Right renal cortex interstitium (tissue), 3 donors: ENCODE measurements around the gene SMAD1. TPM values are rescaled to one million over a fixed set of nuclear protein-coding genes. Genes with fewer than 3 reads are reported as not detected.
A peak's percentile ranks its signal among the peaks of the same experiment; 100 is the strongest.
"Not testable (repeated sequence)": the region's sequence is repeated elsewhere in the genome, so short reads cannot be mapped to it uniquely, and the experiment has no call there.

ENCODE experiments used
- DNase-seq, 3 donors: peaks; one replicate each; pipeline ENCODE4 v3.0.0-alpha.2; 2013; ENCODE audit warnings: low read depth in 3 of 3, low spot score in 2 of 3
- polyA plus RNA-seq, 3 donors: library from polyadenylated mRNA; unstranded; fragments of 120-200 nt; gene quantifications; one replicate each; pipeline ENCODE4 v1.2.1, GENCODE V29; 2013; ENCODE audit not compliant: insufficient read length in 3 of 3

Gene SMAD1
- polyA plus RNA-seq, 3 donors, result 65.3 to 68.1 (median 65.5) TPM

DNA sequence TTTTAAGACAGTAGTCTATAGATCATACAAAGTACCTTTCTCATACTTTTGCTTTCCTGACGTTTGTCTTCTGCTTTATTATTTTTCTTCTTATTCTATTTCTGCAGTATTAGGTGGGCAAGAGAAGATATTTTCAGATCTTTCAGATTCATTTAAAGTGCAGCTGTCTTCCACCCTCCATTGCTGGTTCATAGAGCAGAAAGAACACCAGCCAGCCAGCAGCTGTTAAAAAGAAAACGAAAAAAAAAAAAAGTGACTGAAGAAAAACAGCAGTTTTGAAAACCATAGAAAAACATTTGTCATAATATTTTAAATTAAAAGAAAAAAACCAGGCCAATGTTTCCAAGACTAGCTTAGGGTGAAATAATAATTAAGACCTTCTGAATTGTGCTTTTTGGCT lies 42.9 kb downstream of the SMAD1 start:
- no peak for DNase-seq

DNA sequence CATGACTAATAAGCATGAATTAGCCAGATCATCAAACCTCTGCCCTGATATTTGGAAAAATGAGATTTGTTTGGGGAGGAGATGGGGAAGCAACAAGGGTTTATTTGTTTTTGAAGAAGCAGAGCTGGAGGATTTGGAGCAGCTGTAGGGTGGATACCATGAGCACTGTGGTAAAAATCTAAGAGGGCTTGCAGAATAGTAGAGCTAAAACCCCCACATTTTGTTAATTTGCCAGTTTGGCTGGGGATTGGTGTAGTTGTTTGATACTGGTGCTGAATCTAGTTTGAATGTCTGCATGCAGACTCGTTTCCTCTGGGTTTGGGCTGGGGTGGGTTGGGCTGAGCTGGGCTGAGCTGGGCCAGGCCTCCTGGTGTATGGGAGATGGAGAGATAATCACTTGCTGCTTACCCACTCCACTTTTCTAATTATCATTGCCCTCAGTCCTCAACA lies 43.7 kb downstream of the SMAD1 start:
- no peak for DNase-seq

DNA sequence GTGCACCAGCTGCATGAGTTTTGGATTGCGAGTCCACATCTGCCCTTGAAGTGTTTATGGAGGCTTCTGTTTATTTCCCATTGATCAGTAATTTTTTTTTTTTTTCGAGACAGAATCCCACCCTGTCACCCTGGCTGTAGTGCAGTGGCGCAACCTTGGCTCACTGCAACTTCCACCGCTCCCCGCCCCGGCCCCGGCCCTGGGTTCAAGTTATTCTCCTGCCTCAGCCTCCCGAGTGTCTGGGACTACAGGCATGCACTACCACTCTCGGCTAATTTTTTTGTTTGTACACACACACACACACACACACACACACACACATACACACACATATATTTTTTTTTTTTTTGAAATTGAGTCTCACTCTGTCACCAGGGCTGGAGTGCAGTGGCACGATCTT lies 46.1 kb downstream of the SMAD1 start:
- no peak for DNase-seq

- DNase-seq, result no peak
Observed at GRCh38 chr4:145528601-145529000, 46.9 kb downstream of the SMAD1 start.

DNA sequence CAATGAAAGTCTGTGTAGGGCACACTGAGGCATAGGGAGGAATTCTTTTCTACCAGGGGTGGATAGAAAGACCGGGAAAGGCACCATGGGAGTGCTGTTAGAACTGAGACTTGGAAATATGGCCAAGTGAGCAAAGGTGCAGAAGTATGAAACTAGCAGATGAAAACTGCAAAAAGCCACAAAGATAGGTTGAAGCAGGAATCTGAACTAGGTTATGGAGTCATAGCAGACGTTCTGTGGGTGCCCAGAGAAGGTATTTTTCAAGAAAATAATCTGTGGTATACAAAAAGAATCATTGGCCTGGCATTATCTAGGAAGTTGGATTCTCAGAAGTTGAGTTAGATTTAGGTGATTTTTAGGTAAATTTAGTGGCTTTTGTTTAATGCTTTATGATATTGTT lies 48.5 kb downstream of the SMAD1 start:
- DNase-seq, result no peak

- DNase-seq, result no peak
Observed at GRCh38 chr4:145530662-145531061, 49.0 kb downstream of the SMAD1 start.

DNA sequence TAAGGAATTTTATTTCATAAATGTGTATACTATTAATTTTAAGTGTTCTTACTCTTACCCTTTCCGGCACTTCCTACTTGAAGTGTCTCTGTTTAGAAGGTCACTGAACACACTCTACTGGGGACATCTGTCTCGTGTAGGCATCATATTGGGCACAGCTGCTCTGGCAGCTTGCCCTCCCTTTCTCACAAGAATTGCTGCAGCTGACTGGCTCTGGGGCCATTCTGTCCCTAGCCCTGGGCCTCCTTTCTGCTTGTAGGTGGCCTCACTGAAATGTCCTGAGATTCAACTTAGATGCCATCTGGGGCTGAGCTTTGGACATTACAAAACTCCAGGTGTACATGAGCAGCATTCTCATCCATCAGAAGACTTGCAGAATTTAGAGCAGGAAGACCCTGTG lies 49.6 kb downstream of the SMAD1 start:
- no peak for DNase-seq

GRCh38 chr4:145531859-145532258 lies 50.2 kb downstream of the SMAD1 start:
- DNase-seq, result no peak

- DNase-seq, result no peak
Observed at GRCh38 chr4:145533001-145533400, 51.3 kb downstream of the SMAD1 start.

DNA sequence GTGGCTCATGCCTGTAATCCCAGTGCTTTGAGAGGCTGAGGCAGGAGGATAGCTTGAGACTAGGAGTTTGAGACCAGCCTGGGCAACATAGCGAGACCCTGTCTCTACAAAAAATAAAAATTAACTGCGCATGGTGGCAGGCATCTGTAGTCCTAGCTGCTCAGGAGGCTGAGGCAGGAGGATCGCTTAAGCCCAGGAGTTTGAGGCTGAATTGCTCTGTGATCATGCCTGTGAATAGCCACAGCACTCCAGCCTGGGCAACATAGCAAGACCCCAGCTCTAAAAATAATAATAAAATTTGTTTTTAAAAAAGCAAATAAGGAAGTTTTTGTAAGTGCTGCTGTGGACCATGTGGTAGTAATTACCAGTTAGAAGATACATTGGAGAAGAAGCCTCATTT lies 51.8 kb downstream of the SMAD1 start:
- DNase-seq, result not testable (repeated sequence)

DNA sequence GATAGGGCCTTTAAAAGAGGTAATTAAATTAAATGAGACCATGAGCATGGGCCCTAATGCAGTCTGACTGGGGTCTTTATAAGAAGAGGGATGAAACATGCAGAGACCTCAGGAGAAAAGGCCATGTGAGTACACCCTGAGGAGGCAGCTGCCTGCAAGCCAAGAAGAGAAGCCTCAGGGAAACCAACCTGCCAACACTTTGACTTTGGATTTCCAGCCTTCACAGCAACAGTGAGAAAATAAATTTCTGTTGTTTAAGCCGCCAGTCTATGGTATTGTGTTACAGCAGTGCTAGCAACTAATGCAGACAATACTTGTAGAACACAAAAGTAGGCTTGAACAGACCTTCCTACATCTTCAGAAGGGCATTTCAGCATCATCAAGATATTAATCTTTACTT lies 52.3 kb downstream of the SMAD1 start:
- no peak for DNase-seq

GRCh38 chr4:145535202-145535601 lies 53.5 kb downstream of the SMAD1 start:
- no peak for DNase-seq

DNA sequence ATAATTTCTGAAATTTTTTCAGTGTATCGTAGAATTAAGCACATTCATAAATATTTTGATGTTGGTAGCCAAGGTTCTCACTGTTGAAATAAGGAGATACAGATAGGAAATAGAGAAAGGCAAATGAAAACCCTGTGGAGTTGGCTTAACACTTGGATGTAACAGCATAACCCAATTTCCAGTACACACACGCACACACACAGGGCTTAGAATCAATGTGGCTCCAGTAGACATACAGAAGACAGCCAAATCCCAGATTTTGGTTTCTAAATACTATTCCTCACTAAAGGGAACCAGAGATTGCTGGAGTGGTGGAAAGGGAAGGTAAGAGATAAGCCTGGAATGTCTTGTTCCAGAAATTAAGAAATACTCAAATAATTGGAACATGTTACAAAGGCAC lies 54.4 kb downstream of the SMAD1 start:
- DNase-seq, result no peak

- no peak for DNase-seq
Observed at GRCh38 chr4:145538596-145538995, 56.9 kb downstream of the SMAD1 start.

DNA sequence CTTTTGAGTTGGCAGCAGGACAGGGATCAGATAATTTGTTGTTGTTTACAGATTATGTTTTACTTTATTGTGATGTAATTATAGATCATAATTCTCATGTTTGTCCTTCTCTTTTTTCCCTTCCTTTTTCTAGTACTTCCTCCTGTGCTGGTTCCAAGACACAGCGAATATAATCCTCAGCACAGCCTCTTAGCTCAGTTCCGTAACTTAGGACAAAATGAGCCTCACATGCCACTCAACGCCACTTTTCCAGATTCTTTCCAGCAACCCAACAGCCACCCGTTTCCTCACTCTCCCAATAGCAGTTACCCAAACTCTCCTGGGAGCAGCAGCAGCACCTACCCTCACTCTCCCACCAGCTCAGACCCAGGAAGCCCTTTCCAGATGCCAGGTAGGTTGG lies 58.0 kb downstream of the SMAD1 start:
- no peak for DNase-seq

- no peak for DNase-seq
Observed at GRCh38 chr4:145540235-145540634, 58.6 kb downstream of the SMAD1 start.

- DNase-seq, result no peak
Observed at GRCh38 chr4:145541346-145541745, 59.7 kb downstream of the SMAD1 start.

DNA sequence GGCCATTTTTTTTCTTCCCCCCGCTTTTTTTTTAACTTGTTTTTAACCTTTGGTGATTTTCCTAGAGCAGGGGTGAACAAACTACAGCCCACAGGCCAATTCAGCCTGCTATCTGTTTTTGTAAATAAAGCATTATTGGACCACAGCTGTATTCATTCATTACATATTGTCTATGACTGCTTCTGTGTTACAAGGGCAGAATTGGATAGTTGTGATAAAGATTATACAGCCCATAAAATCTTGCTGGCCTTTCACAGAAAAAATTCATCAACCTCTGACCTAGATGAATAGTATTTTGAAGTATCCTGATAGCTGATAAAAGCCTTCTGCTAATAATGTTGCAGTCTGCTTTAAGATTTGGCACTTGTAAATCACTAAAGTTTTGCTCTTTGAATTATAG lies 63.4 kb downstream of the SMAD1 start:
- DNase-seq, result peak in 2 of 3 donors; percentile 42 to 43

- DNase-seq, result peak in 2 of 3 donors; percentile 32 to 33
Observed at GRCh38 chr4:145545538-145546174, 64.0 kb downstream of the SMAD1 start.

DNA sequence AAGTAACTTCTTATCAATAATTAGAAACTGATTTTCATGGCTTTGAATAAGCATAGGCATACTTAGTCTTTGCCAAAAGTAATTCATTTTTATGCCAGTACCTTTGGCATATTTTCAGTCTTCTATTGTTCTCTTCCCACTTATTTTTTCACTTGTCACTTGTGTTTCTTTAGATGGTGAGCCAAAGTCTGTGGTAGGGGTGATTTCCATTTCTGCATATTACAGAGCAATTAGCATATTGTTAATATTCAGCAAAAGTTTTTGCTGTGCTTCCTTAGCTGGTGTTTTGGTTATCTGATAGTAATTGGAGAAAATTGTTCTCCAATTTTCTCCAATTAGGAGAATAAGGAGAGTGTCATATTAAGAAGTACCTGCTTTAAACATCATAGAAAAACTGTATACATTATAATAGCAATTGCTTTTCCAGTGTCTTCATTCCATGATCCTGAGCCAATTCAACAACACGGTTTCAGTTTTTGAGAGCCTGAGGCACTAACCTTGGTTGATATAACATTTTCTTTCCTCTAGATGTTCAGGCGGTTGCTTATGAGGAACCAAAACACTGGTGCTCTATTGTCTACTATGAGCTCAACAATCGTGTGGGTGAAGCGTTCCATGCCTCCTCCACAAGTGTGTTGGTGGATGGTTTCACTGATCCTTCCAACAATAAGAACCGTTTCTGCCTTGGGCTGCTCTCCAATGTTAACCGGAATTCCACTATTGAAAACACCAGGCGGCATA lies 64.7 kb downstream of the SMAD1 start:
- no peak for DNase-seq

GRCh38 chr4:145551660-145552059 lies 70.0 kb downstream of the SMAD1 start:
- DNase-seq, result no peak

DNA sequence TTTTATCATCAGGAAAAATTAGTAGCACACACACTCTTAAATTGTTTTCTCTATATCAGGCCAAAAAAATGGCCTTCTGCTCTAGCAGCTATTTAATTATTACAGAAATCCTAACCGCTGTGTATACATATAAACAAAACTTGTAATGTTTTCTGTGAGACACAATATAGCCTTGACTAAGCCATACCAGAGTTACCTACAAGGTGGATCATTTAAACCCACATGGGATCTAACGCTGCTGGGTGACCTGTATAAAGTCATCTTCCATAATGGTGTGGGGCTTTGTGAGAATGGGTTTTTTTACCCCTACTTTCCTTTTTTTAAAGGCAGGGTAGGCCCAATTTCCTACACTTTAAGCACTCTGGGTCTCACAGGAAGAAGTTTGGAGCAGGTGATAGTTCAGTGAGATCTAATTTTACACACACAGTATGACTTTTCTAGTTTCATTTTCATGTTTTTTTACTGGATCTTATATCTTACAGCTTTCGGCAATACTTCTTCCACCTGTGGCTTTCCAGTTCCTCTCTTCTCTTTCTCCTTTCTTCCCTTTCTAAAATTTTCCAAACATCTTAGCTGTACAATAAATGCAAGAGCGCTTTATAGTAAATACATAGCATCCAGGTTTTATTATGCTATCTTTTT lies 70.6 kb downstream of the SMAD1 start:
- DNase-seq, result no peak
